A549 (cell line): ENCODE results near the gene PLEKHG4B.

ENCODE experiments used
- EP300 ChIP-seq, 2 experiments: fragments of >200 bp; sonication (Bioruptor Twin); formaldehyde crosslinking; IDR thresholded peaks; 2 replicates in 1 of 2; 3 replicates in 1 of 2; pipeline ENCODE4 v1.6.1; 2016 to 2017
- FOXS1 ChIP-seq: fragments of 250-450 bp; sonication (Bioruptor Pico); IDR thresholded peaks from 2 replicates; pipeline ENCODE4 v1.5.0; 2020; ENCODE audit warnings: mild to moderate bottlenecking, moderate library complexity
- POLR2A ChIP-seq: IDR thresholded peaks from 2 replicates; pipeline ENCODE4 v1.6.1; 2012; ENCODE audit warnings: mild to moderate bottlenecking, low read length
- POLR2AphosphoS2 ChIP-seq: conservative IDR thresholded peaks from 2 replicates; pipeline ENCODE4 v1.6.1; 2012; ENCODE audit warnings: low read length, improper control_type of control experiment, inconsistent platforms
- SMC3 ChIP-seq: fragments of >200 bp; sonication (Bioruptor Twin); formaldehyde crosslinking; IDR thresholded peaks from 3 replicates; pipeline ENCODE4 v1.6.1; 2018; ENCODE audit warnings: inconsistent platforms
- ZFP36 ChIP-seq: fragments of 450-650 bp; IDR thresholded peaks from 2 replicates; pipeline ENCODE4 v1.6.1; 2014; ENCODE audit warnings: borderline replicate concordance; ENCODE audit not compliant: partially characterized antibody
- ZSCAN20 ChIP-seq: fragments of 250-450 bp; sonication (Bioruptor Pico); IDR thresholded peaks from 2 replicates; pipeline ENCODE4 v1.8.0; 2022; ENCODE audit warnings: mild to moderate bottlenecking, moderate library complexity
- TF ChIP-seq, protein P1 (sequence below): fragments of >200 bp; sonication (Bioruptor Twin); formaldehyde crosslinking; IDR thresholded peaks from 3 replicates; pipeline ENCODE4 v1.5.1; 2016
- TF ChIP-seq, protein P2 (sequence below): IDR thresholded peaks from 2 replicates; pipeline ENCODE4 v1.6.1; 2012
- TF ChIP-seq, protein P3 (sequence below): fragments of 200-600 bp; sonication (generic); IDR thresholded peaks from 2 replicates; pipeline ENCODE4 v1.6.1; 2016; ENCODE audit warnings: antibody characterized with exemption, mild to moderate bottlenecking, moderate library complexity

DNA sequence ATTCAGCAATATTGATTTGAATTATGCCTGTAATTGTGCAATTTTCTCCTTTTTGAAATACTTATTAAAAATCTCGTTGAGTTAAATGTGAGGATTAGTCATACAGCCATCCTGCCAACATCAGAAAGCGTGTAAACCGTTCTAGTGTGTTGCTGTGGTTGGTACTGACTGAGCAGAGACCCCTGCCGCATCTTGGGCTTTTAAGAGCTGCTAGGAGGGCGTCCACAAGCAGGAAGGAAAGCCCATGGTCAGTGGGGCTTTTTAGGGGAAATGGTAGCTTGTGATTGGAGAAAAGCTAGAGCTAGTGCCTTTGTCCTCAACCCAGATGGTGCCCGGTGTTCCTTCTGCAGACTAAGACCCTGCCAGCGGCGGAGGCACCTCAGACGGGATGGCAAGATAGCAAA lies 127.5 kb downstream of the PLEKHG4B start:
- TF ChIP-seq ZFP36 (no peak), POLR2AphosphoS2 (no peak), SMC3 (no peak), FOXS1 (CRISPR knock-in tag) (no peak), POLR2A (no peak), EP300 (IDR thresholded peaks at IDR 0.05) (no peak), ZSCAN20 (CRISPR knock-in tag) (no peak)
- TF ChIP-seq, protein P1, sequence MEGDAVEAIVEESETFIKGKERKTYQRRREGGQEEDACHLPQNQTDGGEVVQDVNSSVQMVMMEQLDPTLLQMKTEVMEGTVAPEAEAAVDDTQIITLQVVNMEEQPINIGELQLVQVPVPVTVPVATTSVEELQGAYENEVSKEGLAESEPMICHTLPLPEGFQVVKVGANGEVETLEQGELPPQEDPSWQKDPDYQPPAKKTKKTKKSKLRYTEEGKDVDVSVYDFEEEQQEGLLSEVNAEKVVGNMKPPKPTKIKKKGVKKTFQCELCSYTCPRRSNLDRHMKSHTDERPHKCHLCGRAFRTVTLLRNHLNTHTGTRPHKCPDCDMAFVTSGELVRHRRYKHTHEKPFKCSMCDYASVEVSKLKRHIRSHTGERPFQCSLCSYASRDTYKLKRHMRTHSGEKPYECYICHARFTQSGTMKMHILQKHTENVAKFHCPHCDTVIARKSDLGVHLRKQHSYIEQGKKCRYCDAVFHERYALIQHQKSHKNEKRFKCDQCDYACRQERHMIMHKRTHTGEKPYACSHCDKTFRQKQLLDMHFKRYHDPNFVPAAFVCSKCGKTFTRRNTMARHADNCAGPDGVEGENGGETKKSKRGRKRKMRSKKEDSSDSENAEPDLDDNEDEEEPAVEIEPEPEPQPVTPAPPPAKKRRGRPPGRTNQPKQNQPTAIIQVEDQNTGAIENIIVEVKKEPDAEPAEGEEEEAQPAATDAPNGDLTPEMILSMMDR, result no peak
- TF ChIP-seq, protein P2, sequence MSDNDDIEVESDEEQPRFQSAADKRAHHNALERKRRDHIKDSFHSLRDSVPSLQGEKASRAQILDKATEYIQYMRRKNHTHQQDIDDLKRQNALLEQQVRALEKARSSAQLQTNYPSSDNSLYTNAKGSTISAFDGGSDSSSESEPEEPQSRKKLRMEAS, result no peak
- TF ChIP-seq, protein P3, sequence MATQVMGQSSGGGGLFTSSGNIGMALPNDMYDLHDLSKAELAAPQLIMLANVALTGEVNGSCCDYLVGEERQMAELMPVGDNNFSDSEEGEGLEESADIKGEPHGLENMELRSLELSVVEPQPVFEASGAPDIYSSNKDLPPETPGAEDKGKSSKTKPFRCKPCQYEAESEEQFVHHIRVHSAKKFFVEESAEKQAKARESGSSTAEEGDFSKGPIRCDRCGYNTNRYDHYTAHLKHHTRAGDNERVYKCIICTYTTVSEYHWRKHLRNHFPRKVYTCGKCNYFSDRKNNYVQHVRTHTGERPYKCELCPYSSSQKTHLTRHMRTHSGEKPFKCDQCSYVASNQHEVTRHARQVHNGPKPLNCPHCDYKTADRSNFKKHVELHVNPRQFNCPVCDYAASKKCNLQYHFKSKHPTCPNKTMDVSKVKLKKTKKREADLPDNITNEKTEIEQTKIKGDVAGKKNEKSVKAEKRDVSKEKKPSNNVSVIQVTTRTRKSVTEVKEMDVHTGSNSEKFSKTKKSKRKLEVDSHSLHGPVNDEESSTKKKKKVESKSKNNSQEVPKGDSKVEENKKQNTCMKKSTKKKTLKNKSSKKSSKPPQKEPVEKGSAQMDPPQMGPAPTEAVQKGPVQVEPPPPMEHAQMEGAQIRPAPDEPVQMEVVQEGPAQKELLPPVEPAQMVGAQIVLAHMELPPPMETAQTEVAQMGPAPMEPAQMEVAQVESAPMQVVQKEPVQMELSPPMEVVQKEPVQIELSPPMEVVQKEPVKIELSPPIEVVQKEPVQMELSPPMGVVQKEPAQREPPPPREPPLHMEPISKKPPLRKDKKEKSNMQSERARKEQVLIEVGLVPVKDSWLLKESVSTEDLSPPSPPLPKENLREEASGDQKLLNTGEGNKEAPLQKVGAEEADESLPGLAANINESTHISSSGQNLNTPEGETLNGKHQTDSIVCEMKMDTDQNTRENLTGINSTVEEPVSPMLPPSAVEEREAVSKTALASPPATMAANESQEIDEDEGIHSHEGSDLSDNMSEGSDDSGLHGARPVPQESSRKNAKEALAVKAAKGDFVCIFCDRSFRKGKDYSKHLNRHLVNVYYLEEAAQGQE, result no peak
